Vagina (tissue), 2 donors: ENCODE results near the gene ECE2. TPM values are rescaled to one million over a fixed set of nuclear protein-coding genes. Genes with fewer than 3 reads are reported as not detected.

Experiments
- DNase-seq, 2 donors: peaks; one replicate each; pipeline ENCODE4 v3.0.0-alpha.2; 2017; ENCODE audit errors: extremely low spot score in 2 of 2
- H3K27ac ChIP-seq: fragments of 200-600 bp; sonication (generic); one replicate; pipeline ENCODE4 v1.5.1; 2019
- H3K27me3 ChIP-seq: fragments of 200-600 bp; sonication (generic); one replicate; pipeline ENCODE4 v1.5.1; 2019
- H3K36me3 ChIP-seq, 2 donors: fragments of 200-600 bp; sonication (generic); one replicate each; pipeline ENCODE4 v1.5.1; 2017 to 2019
- H3K4me1 ChIP-seq: fragments of 200-600 bp; sonication (generic); one replicate; pipeline ENCODE4 v1.5.1; 2019
- H3K4me3 ChIP-seq, 2 donors: fragments of 200-600 bp; sonication (generic); 1 replicate in 1 of 2; 2 replicates in 1 of 2; pipeline ENCODE4 v1.5.1; 2016 to 2019
- H3K9me3 ChIP-seq: fragments of 200-600 bp; sonication (generic); one replicate; pipeline ENCODE4 v1.5.1; 2019
- CTCF ChIP-seq, 3 experiments: fragments of 450-650 bp in 2 of 3; fragments of 200-600 bp in 1 of 3; sonication (generic) in 1 of 3; IDR thresholded peaks; one replicate each; pipeline ENCODE4 v1.5.1; 2017 to 2019; ENCODE audit warnings: antibody characterized with exemption in 3 of 3, mild to moderate bottlenecking in 2 of 3, moderate library complexity in 2 of 3
- POLR2A ChIP-seq, 2 donors: fragments of 450-650 bp; IDR thresholded peaks; one replicate each; pipeline ENCODE4 v1.6.1; 2017; ENCODE audit warnings: antibody characterized with exemption in 2 of 2, mild to moderate bottlenecking in 2 of 2, moderate library complexity in 2 of 2
- POLR2AphosphoS5 ChIP-seq, 2 donors: sonication (generic); formaldehyde crosslinking; IDR thresholded peaks; one replicate each; pipeline ENCODE4 v1.9.0; 2017; ENCODE audit warnings: antibody characterized with exemption in 2 of 2, mild to moderate bottlenecking in 2 of 2, low read depth in 1 of 2; ENCODE audit not compliant: insufficient read depth in 1 of 2
- intact Hi-C: fragments of 100-400 bp; cut with DNase I; formaldehyde crosslinking; loops from one replicate; pipeline ENCODE4 v1.15.1; 2023
- total RNA-seq: library from RNA; depleted of rRNA; stranded (reverse); fragments of >200 nt; gene quantifications from one replicate; pipeline ENCODE4 v1.2.3, GENCODE V29; 2016

Gene ECE2
- total RNA-seq, 1 donor from 2014 or later, result 1.7 TPM

- intact Hi-C loops, result loop anchor here (2.0 to 10.0 kb wide), 2 partner anchors 115 to 355 kb away; partner anchors contain the start of gene EIF2B5
- peaks cover 28% of the 10 kb centered on the region for H3K4me1 ChIP-seq
- H3K9me3 ChIP-seq, result no peaks in the 10 kb centered on the region
- DNase-seq, result peak; percentile 95 to 97
- H3K36me3 ChIP-seq, result peaks cover 0 to 10% of the 10 kb centered on the region in 2 donors
- TF ChIP-seq POLR2A (IDR thresholded peaks at IDR 0.05), result no peak
- peak; percentile 58 to 92 for TF ChIP-seq POLR2AphosphoS5 (IDR thresholded peaks at IDR 0.05; ENCODE audit: insufficient read depth in 1 of 2, low read depth in 1 of 2)
- peak in 1 of 3 experiments; percentile 13 for TF ChIP-seq CTCF (IDR thresholded peaks at IDR 0.05)
- H3K27me3 ChIP-seq, result no peaks in the 10 kb centered on the region
- peak within 1 kb of the TSS; percentile 71 to 87 for H3K4me3 ChIP-seq
- H3K27ac ChIP-seq, result peak within 1 kb of the TSS; percentile 79
Observed at GRCh38 chr3:184249412-184250166, 26.2 kb upstream of the ECE2 start, which contains the start of gene EEF1AKMT4. EEF1AKMT4 (plus strand) TSS chr3:184249672; CDS start chr3:184249695, 23 bp downstream.

GRCh38 chr3:184250167-184250828 is 25.5 kb upstream of the ECE2 start:
- TF ChIP-seq POLR2AphosphoS5 (IDR thresholded peaks at IDR 0.05; ENCODE audit: insufficient read depth in 1 of 2, low read depth in 1 of 2) (peak in 1 of 2 donors; percentile 14), POLR2A (IDR thresholded peaks at IDR 0.05) (no peak), CTCF (IDR thresholded peaks at IDR 0.05) (peak; percentile 42 to 81 (median 69))
- no peaks in the 10 kb centered on the region for H3K27me3 ChIP-seq
- no peaks in the 10 kb centered on the region for H3K9me3 ChIP-seq
- H3K27ac ChIP-seq, result peak overlapping the region; percentile 27
- intact Hi-C loops, result no loop called here
- H3K4me1 ChIP-seq, result peaks cover 28% of the 10 kb centered on the region
- peak overlapping the region; percentile 71 to 87 for H3K4me3 ChIP-seq
- peaks cover 0 to 2% of the 10 kb centered on the region in 2 donors for H3K36me3 ChIP-seq
- DNase-seq, result peak; percentile 89 to 93

- Histone ChIP-seq H3K9me3 (no peaks in the 10 kb centered on the region), H3K36me3 (peaks cover 0 to 5% of the 10 kb centered on the region in 2 donors), H3K4me1 (peaks cover 9% of the 10 kb centered on the region), H3K27ac (no peak overlapping the region), H3K4me3 (no peak overlapping the region), H3K27me3 (no peaks in the 10 kb centered on the region)
- intact Hi-C loops, result no loop called here
- TF ChIP-seq CTCF (IDR thresholded peaks at IDR 0.05) (no peak), POLR2AphosphoS5 (IDR thresholded peaks at IDR 0.05; ENCODE audit: insufficient read depth in 1 of 2, low read depth in 1 of 2) (no peak), POLR2A (IDR thresholded peaks at IDR 0.05) (no peak)
- DNase-seq, result no peak
Observed at GRCh38 chr3:184255291-184256039, 20.4 kb upstream of the ECE2 start.

GRCh38 chr3:184257083-184257915 is 18.5 kb upstream of the ECE2 start:
- intact Hi-C loops, result no loop called here

More at GRCh38 chr3:184257083-184257915, 18.5 kb upstream of the ECE2 start:
- no peak for TF ChIP-seq CTCF (IDR thresholded peaks at IDR 0.05)
- TF ChIP-seq POLR2AphosphoS5 (IDR thresholded peaks at IDR 0.05; ENCODE audit: insufficient read depth in 1 of 2, low read depth in 1 of 2), result no peak
- no peak for TF ChIP-seq POLR2A (IDR thresholded peaks at IDR 0.05)
- Histone ChIP-seq H3K4me1 (peaks cover 21% of the 10 kb centered on the region), H3K27me3 (peaks cover 3% of the 10 kb centered on the region), H3K36me3 (peaks cover 0 to 5% of the 10 kb centered on the region in 2 donors), H3K4me3 (no peak overlapping the region), H3K9me3 (no peaks in the 10 kb centered on the region), H3K27ac (no peak overlapping the region)
- peak in 1 of 2 donors; percentile 91 for DNase-seq
